Liver (tissue), 9 donors: ENCODE data around the gene ATP6V0A4. TPM values are rescaled to one million over a fixed set of nuclear protein-coding genes. Genes with fewer than 3 reads are reported as not detected.

Experiments used
- DNase-seq: peaks from one replicate; pipeline ENCODE4 v3.0.0-alpha.2; 2017; ENCODE audit warnings: low spot score
- H3K27ac ChIP-seq, 2 donors: one replicate each; pipeline ENCODE4 v1.7.0; 2013; ENCODE audit warnings: inconsistent platforms in 2 of 2, low read length in 2 of 2, control low read depth in 1 of 2, low read depth in 1 of 2, mild to moderate bottlenecking in 1 of 2
- H3K27me3 ChIP-seq, 4 donors: one replicate each; pipeline versions ENCODE4 v1.6.1 to v1.7.0; 2013; ENCODE audit warnings: low read length in 3 of 4, inconsistent platforms in 1 of 4, mild to moderate bottlenecking in 1 of 4, moderate library complexity in 1 of 4; ENCODE audit not compliant: control insufficient read depth in 4 of 4, insufficient read depth in 4 of 4
- H3K36me3 ChIP-seq, 4 donors: one replicate each; pipeline versions ENCODE4 v1.6.1 to v1.7.0; 2013; ENCODE audit warnings: low read length in 3 of 4, mild to moderate bottlenecking in 3 of 4, low read depth in 1 of 4, moderate library complexity in 1 of 4; ENCODE audit not compliant: control insufficient read depth in 4 of 4, insufficient read depth in 3 of 4
- H3K4me1 ChIP-seq, 4 donors: one replicate each; pipeline versions ENCODE4 v1.6.1 to v1.7.0; 2013; ENCODE audit warnings: low read length in 3 of 4, mild to moderate bottlenecking in 3 of 4, moderate library complexity in 1 of 4; ENCODE audit not compliant: control insufficient read depth in 4 of 4, insufficient read depth in 4 of 4
- H3K4me3 ChIP-seq, 3 donors: one replicate each; pipeline versions ENCODE4 v1.6.1 to v1.7.0; 2013; ENCODE audit warnings: low read length in 3 of 3, control low read depth in 1 of 3, low read depth in 1 of 3, mild to moderate bottlenecking in 1 of 3
- H3K9ac ChIP-seq, 2 donors: one replicate each; pipeline ENCODE4 v1.7.0; 2013; ENCODE audit warnings: low read length in 2 of 2, mild to moderate bottlenecking in 2 of 2, moderate library complexity in 2 of 2, control low read depth in 1 of 2, low read depth in 1 of 2
- H3K9me3 ChIP-seq, 4 donors: one replicate each; pipeline versions ENCODE4 v1.6.1 to v1.7.0; 2013; ENCODE audit warnings: low read length in 3 of 4; ENCODE audit not compliant: control insufficient read depth in 4 of 4
- EGR1 ChIP-seq, 2 donors: IDR thresholded peaks; 2 replicates each; pipeline ENCODE4 v1.6.1; 2016 to 2018; ENCODE audit warnings: antibody characterized with exemption in 2 of 2, low read depth in 2 of 2
- FOXA1 ChIP-seq: IDR thresholded peaks from 2 replicates; pipeline ENCODE4 v1.6.1; 2016; ENCODE audit warnings: antibody characterized with exemption
- FOXA2 ChIP-seq: IDR thresholded peaks from 2 replicates; pipeline ENCODE4 v1.6.1; 2016; ENCODE audit warnings: antibody characterized with exemption
- GABPA ChIP-seq, 2 donors: IDR thresholded peaks in 1 of 2; conservative IDR thresholded peaks in 1 of 2; 2 replicates each; pipeline ENCODE4 v1.6.1; 2016; ENCODE audit warnings: antibody characterized with exemption in 2 of 2, mild to moderate bottlenecking in 1 of 2, moderate library complexity in 1 of 2
- HNF4A ChIP-seq, 2 donors: conservative IDR thresholded peaks; 2 replicates each; pipeline ENCODE4 v1.6.1; 2016; ENCODE audit warnings: antibody characterized with exemption in 2 of 2, mild to moderate bottlenecking in 2 of 2
- HNF4G ChIP-seq: IDR thresholded peaks from 2 replicates; pipeline ENCODE4 v1.6.1; 2016; ENCODE audit warnings: antibody characterized with exemption
- JUND ChIP-seq, 2 donors: IDR thresholded peaks; 2 replicates each; pipeline ENCODE4 v1.6.1; 2016; ENCODE audit warnings: antibody characterized with exemption in 2 of 2
- NR2F2 ChIP-seq: IDR thresholded peaks from 2 replicates; pipeline ENCODE4 v1.6.1; 2016; ENCODE audit warnings: antibody characterized with exemption
- TAF1 ChIP-seq: conservative IDR thresholded peaks from 2 replicates; pipeline ENCODE4 v1.6.1; 2016; ENCODE audit warnings: antibody characterized with exemption, mild to moderate bottlenecking
- YY1 ChIP-seq: IDR thresholded peaks from 2 replicates; pipeline ENCODE4 v1.6.1; 2016; ENCODE audit warnings: antibody characterized with exemption, mild to moderate bottlenecking
- WGBS: extraction: QIAGEN DNeasy Blood & Tissue Kit; methylation state at CpG from one replicate; pipeline ENCODE4 v1.1.7; 2013; 5-methylcytosine and 5-hydroxymethylcytosine counted together
- polyA plus RNA-seq, 2 donors: library from polyadenylated mRNA; stranded (reverse) in 1 of 2; unstranded in 1 of 2; fragments of 200-250 nt in 1 of 2; fragments of >200 nt in 1 of 2; fragmentation: Nextera tagmentation in 1 of 2; extraction: Ambion mirVana in 1 of 2; gene quantifications; one replicate each; pipeline versions ENCODE4 v1.2.1 to v1.2.3, GENCODE V29; 2013 to 2015
- total RNA-seq, 2 donors: library from RNA; depleted of rRNA; stranded (reverse); fragments of >200 nt; gene quantifications; one replicate each; pipeline ENCODE4 v1.2.3, GENCODE V29; 2014
- TF ChIP-seq, protein P1 (sequence below): IDR thresholded peaks from 2 replicates; pipeline ENCODE4 v1.6.1; 2016; ENCODE audit warnings: antibody characterized with exemption
- TF ChIP-seq, protein P2 (sequence below): IDR thresholded peaks from 2 replicates; pipeline ENCODE4 v1.6.1; 2016; ENCODE audit warnings: antibody characterized with exemption
- TF ChIP-seq, protein P3 (sequence below): IDR thresholded peaks from 2 replicates; pipeline ENCODE4 v1.6.1; 2016; ENCODE audit warnings: antibody characterized with exemption, mild to moderate bottlenecking
- TF ChIP-seq, protein P4 (sequence below): IDR thresholded peaks from 2 replicates; pipeline ENCODE4 v1.6.1; 2016; ENCODE audit warnings: antibody characterized with exemption
- donor health status: healthy.
- donor health status: healthy.
- donor health status: healthy.
- donor health status: healthy.
- donor health status: healthy.

The ATP6V0A4 gene
- total and polyA plus RNA-seq, 4 donors: not detected

- Histone ChIP-seq H3K27me3 (no peaks in the 10 kb centered on the region), H3K9me3 (no peaks in the 10 kb centered on the region), H3K4me3 (no peak overlapping the region), H3K36me3 (no peaks in the 10 kb centered on the region), H3K9ac (no peak overlapping the region), H3K4me1 (peaks cover 0 to 8% (median 0%) of the 10 kb centered on the region in 4 donors), H3K27ac (no peak overlapping the region)
- WGBS: 62% methylated on average over 3 of the region's 3 CpGs
- DNase-seq: no peak
- TF ChIP-seq TAF1: no peak
- no peak for TF ChIP-seq NR2F2
- TF ChIP-seq YY1: no peak
- TF ChIP-seq FOXA2: no peak
- TF ChIP-seq HNF4A (conservative IDR thresholded peaks at IDR 0.05): no peak
- TF ChIP-seq EGR1 (IDR thresholded peaks at IDR 0.05; ENCODE audit: low read depth in 2 of 2): no peak
- TF ChIP-seq, protein P1, sequence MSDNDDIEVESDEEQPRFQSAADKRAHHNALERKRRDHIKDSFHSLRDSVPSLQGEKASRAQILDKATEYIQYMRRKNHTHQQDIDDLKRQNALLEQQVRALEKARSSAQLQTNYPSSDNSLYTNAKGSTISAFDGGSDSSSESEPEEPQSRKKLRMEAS: no peak
- TF ChIP-seq, protein P2, sequence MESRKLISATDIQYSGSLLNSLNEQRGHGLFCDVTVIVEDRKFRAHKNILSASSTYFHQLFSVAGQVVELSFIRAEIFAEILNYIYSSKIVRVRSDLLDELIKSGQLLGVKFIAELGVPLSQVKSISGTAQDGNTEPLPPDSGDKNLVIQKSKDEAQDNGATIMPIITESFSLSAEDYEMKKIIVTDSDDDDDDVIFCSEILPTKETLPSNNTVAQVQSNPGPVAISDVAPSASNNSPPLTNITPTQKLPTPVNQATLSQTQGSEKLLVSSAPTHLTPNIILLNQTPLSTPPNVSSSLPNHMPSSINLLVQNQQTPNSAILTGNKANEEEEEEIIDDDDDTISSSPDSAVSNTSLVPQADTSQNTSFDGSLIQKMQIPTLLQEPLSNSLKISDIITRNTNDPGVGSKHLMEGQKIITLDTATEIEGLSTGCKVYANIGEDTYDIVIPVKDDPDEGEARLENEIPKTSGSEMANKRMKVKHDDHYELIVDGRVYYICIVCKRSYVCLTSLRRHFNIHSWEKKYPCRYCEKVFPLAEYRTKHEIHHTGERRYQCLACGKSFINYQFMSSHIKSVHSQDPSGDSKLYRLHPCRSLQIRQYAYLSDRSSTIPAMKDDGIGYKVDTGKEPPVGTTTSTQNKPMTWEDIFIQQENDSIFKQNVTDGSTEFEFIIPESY: no peak
- TF ChIP-seq JUND (IDR thresholded peaks at IDR 0.05): no peak
- no peak for TF ChIP-seq FOXA1
These were observed 48.0 kb downstream of the ATP6V0A4 start for GRCh38 chr7:138749960-138750359.

DNA sequence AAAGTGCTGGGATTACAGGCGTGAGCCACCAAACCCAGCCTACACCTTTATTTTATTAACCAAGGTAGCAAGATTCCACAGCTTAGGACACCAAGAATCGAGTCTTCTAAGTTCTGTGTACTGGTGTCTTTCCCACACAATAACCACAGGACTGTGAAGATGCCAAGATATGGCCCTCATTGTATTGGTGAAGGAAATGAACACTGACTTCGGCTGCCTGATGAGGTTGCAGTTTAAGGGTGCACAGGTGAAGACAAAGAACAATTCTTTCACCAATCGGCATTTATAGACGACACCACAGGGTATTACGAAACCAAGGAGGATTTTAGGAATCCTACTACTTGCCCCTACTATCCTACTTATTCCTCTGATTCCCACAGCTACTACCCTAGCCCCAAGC lies 49.3 kb downstream of the ATP6V0A4 start:
- DNase-seq: no peak
- no peaks in the 10 kb centered on the region for H3K9me3 ChIP-seq
- WGBS: 88% methylated on average over 6 of the region's 6 CpGs
- TF ChIP-seq GABPA (IDR thresholded peaks at IDR 0.05 in 1 of 2, conservative IDR thresholded peaks at IDR 0.05 in 1 of 2) (no peak), HNF4A (conservative IDR thresholded peaks at IDR 0.05) (no peak), YY1 (no peak), HNF4G (no peak), FOXA1 (no peak), TAF1 (no peak), FOXA2 (no peak)
- TF ChIP-seq, protein P3, sequence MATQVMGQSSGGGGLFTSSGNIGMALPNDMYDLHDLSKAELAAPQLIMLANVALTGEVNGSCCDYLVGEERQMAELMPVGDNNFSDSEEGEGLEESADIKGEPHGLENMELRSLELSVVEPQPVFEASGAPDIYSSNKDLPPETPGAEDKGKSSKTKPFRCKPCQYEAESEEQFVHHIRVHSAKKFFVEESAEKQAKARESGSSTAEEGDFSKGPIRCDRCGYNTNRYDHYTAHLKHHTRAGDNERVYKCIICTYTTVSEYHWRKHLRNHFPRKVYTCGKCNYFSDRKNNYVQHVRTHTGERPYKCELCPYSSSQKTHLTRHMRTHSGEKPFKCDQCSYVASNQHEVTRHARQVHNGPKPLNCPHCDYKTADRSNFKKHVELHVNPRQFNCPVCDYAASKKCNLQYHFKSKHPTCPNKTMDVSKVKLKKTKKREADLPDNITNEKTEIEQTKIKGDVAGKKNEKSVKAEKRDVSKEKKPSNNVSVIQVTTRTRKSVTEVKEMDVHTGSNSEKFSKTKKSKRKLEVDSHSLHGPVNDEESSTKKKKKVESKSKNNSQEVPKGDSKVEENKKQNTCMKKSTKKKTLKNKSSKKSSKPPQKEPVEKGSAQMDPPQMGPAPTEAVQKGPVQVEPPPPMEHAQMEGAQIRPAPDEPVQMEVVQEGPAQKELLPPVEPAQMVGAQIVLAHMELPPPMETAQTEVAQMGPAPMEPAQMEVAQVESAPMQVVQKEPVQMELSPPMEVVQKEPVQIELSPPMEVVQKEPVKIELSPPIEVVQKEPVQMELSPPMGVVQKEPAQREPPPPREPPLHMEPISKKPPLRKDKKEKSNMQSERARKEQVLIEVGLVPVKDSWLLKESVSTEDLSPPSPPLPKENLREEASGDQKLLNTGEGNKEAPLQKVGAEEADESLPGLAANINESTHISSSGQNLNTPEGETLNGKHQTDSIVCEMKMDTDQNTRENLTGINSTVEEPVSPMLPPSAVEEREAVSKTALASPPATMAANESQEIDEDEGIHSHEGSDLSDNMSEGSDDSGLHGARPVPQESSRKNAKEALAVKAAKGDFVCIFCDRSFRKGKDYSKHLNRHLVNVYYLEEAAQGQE: no peak
- TF ChIP-seq, protein P1: no peak
- TF ChIP-seq, protein P4, sequence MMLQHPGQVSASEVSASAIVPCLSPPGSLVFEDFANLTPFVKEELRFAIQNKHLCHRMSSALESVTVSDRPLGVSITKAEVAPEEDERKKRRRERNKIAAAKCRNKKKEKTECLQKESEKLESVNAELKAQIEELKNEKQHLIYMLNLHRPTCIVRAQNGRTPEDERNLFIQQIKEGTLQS: no peak
- H3K4me3 ChIP-seq: no peak overlapping the region
- H3K36me3 ChIP-seq: no peaks in the 10 kb centered on the region
- no peak overlapping the region for H3K27ac ChIP-seq
- H3K27me3 ChIP-seq: no peaks in the 10 kb centered on the region
- H3K4me1 ChIP-seq: peaks cover 0 to 8% (median 0%) of the 10 kb centered on the region in 4 donors
- H3K9ac ChIP-seq: no peak overlapping the region
